ENCODE data around the gene NAT9. TPM values are rescaled to one million over a fixed set of nuclear protein-coding genes. Genes with fewer than 3 reads are reported as not detected.

NAT9 gene
- total RNA-seq, 4 donors from 2014 or later, result 27.5 to 78.6 (median 43.2) TPM

- Histone ChIP-seq H3K4me3 (no peak overlapping the region), H3K36me3 (peaks cover 0 to 29% (median 0%) of the 10 kb centered on the region in 3 donors), H3K9me3 (no peaks in the 10 kb centered on the region), H3K27ac (peak overlapping the region in 2 of 4 donors; percentile 3 to 74), H3K27me3 (no peaks in the 10 kb centered on the region), H3K4me1 (peaks cover 0 to 54% (median 24%) of the 10 kb centered on the region in 4 donors)
- DNase-seq (ENCODE audit: low spot score in 2 of 2), result no peak
- 51 to 52% methylated on average over 15 of the region's 15 CpGs for WGBS, 2 donors
- TF ChIP-seq POLR2A (IDR thresholded peaks at IDR 0.05), result no peak
- no peak for TF ChIP-seq EP300 (IDR thresholded peaks at IDR 0.05)
- TF ChIP-seq, protein P1, sequence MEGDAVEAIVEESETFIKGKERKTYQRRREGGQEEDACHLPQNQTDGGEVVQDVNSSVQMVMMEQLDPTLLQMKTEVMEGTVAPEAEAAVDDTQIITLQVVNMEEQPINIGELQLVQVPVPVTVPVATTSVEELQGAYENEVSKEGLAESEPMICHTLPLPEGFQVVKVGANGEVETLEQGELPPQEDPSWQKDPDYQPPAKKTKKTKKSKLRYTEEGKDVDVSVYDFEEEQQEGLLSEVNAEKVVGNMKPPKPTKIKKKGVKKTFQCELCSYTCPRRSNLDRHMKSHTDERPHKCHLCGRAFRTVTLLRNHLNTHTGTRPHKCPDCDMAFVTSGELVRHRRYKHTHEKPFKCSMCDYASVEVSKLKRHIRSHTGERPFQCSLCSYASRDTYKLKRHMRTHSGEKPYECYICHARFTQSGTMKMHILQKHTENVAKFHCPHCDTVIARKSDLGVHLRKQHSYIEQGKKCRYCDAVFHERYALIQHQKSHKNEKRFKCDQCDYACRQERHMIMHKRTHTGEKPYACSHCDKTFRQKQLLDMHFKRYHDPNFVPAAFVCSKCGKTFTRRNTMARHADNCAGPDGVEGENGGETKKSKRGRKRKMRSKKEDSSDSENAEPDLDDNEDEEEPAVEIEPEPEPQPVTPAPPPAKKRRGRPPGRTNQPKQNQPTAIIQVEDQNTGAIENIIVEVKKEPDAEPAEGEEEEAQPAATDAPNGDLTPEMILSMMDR (IDR thresholded peaks at IDR 0.05), result peak in 1 of 5 experiments; percentile 24
Observed at GRCh38 chr17:74810699-74811485, 34.7 kb upstream of the NAT9 start.

- no peak overlapping the region for H3K4me3 ChIP-seq
- no peaks in the 10 kb centered on the region for H3K27me3 ChIP-seq
- WGBS, 2 donors, result 75 to 79% methylated on average over 12 to 17 of the region's 17 CpGs
- H3K9me3 ChIP-seq, result no peaks in the 10 kb centered on the region
- TF ChIP-seq POLR2A (IDR thresholded peaks at IDR 0.05) (no peak), EP300 (IDR thresholded peaks at IDR 0.05) (no peak)
- H3K36me3 ChIP-seq, result peaks cover 0 to 47% (median 0%) of the 10 kb centered on the region in 3 donors
- peaks cover 0 to 48% (median 24%) of the 10 kb centered on the region in 4 donors for H3K4me1 ChIP-seq
- DNase-seq (ENCODE audit: low spot score in 2 of 2), result no peak
- H3K27ac ChIP-seq, result no peak overlapping the region
Observed at GRCh38 chr17:74808714-74809430, 32.7 kb upstream of the NAT9 start.

DNA sequence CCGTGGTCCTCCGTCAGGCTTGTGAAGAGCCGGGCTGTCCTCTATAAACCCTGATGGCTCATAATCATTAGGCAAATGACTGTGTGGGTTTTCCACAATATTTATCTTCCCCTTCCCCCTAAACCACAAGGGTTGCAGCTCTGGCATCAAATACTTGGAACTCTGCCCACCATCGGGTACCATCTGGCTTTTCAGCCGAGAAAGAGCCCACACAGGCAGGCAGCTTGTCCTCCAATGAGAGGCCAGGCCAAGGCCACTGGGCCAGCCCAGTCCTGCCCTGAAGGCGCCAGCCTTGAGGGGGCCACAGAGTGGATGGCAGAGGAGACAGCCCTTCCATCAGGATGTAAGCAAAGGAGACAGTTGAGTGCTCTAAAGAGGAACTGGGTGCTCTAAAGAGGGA is 31.8 kb upstream of the NAT9 start:
- H3K4me1 ChIP-seq, result peaks cover 0 to 38% (median 21%) of the 10 kb centered on the region in 4 donors
- no peak overlapping the region for H3K27ac ChIP-seq
- no peak overlapping the region for H3K4me3 ChIP-seq
- TF ChIP-seq, protein P1 (IDR thresholded peaks at IDR 0.05), result no peak
- TF ChIP-seq POLR2A (IDR thresholded peaks at IDR 0.05) (no peak), EP300 (IDR thresholded peaks at IDR 0.05) (no peak)
- peaks cover 0 to 51% (median 0%) of the 10 kb centered on the region in 3 donors for H3K36me3 ChIP-seq
- no peak for DNase-seq (ENCODE audit: low spot score in 2 of 2)
- H3K27me3 ChIP-seq, result no peaks in the 10 kb centered on the region
- H3K9me3 ChIP-seq, result no peaks in the 10 kb centered on the region
- WGBS, 2 donors, result 55% methylated on average over 6 of the region's 6 CpGs

- Histone ChIP-seq H3K9me3 (no peaks in the 10 kb centered on the region), H3K36me3 (peaks cover 0 to 51% (median 0%) of the 10 kb centered on the region in 3 donors), H3K4me1 (peaks cover 0 to 33% (median 18%) of the 10 kb centered on the region in 4 donors), H3K4me3 (no peak overlapping the region), H3K27me3 (no peaks in the 10 kb centered on the region), H3K27ac (no peak overlapping the region)
- WGBS, 2 donors, result 67 to 80% methylated on average over 12 to 13 of the region's 13 CpGs
- TF ChIP-seq POLR2A (IDR thresholded peaks at IDR 0.05) (no peak), EP300 (IDR thresholded peaks at IDR 0.05) (no peak)
- TF ChIP-seq, protein P1 (IDR thresholded peaks at IDR 0.05), result no peak
- no peak for DNase-seq (ENCODE audit: low spot score in 2 of 2)
Observed at GRCh38 chr17:74807441-74807840, 31.3 kb upstream of the NAT9 start.

GRCh38 chr17:74806334-74806733 is 30.2 kb upstream of the NAT9 start:
- no peak for DNase-seq (ENCODE audit: low spot score in 2 of 2)
- H3K27me3 ChIP-seq, result no peaks in the 10 kb centered on the region
- WGBS, 2 donors, result 77 to 83% methylated on average over 10 of the region's 10 CpGs
- TF ChIP-seq EP300 (IDR thresholded peaks at IDR 0.05) (no peak), POLR2A (IDR thresholded peaks at IDR 0.05) (no peak)
- TF ChIP-seq, protein P1 (IDR thresholded peaks at IDR 0.05), result no peak
- no peak overlapping the region for H3K4me3 ChIP-seq
- H3K4me1 ChIP-seq, result peaks cover 0 to 22% (median 7%) of the 10 kb centered on the region in 4 donors
- H3K9me3 ChIP-seq, result no peaks in the 10 kb centered on the region
- H3K27ac ChIP-seq, result no peak overlapping the region
- H3K36me3 ChIP-seq, result peaks cover 0 to 62% (median 0%) of the 10 kb centered on the region in 3 donors

All from tibial nerve (tissue), 4 donors.